Measurements from ENCODE around the gene PIP4K2B.

GRCh38 chr17:38745545-38745944, 53.8 kb downstream of the PIP4K2B start:
- no peak for TF ChIP-seq POLR2AphosphoS5 (IDR thresholded peaks at IDR 0.05; ENCODE audit: low read depth, low read length)
- TF ChIP-seq, protein P1, sequence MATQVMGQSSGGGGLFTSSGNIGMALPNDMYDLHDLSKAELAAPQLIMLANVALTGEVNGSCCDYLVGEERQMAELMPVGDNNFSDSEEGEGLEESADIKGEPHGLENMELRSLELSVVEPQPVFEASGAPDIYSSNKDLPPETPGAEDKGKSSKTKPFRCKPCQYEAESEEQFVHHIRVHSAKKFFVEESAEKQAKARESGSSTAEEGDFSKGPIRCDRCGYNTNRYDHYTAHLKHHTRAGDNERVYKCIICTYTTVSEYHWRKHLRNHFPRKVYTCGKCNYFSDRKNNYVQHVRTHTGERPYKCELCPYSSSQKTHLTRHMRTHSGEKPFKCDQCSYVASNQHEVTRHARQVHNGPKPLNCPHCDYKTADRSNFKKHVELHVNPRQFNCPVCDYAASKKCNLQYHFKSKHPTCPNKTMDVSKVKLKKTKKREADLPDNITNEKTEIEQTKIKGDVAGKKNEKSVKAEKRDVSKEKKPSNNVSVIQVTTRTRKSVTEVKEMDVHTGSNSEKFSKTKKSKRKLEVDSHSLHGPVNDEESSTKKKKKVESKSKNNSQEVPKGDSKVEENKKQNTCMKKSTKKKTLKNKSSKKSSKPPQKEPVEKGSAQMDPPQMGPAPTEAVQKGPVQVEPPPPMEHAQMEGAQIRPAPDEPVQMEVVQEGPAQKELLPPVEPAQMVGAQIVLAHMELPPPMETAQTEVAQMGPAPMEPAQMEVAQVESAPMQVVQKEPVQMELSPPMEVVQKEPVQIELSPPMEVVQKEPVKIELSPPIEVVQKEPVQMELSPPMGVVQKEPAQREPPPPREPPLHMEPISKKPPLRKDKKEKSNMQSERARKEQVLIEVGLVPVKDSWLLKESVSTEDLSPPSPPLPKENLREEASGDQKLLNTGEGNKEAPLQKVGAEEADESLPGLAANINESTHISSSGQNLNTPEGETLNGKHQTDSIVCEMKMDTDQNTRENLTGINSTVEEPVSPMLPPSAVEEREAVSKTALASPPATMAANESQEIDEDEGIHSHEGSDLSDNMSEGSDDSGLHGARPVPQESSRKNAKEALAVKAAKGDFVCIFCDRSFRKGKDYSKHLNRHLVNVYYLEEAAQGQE (IDR thresholded peaks at IDR 0.05; ENCODE audit: insufficient read depth in 1 of 2, low read depth in 2 of 2, low read length in 2 of 2) = no peak
- TF ChIP-seq TAF1 (IDR thresholded peaks at IDR 0.05; ENCODE audit: borderline replicate concordance, insufficient read depth, low read length) = peak; percentile 30; the same call in 1 of the 2 replicates
- TF ChIP-seq SIN3A (IDR thresholded peaks at IDR 0.05; ENCODE audit: borderline replicate concordance, insufficient read depth, low read length) = no peak
